Natural killer cell (primary cell): ENCODE data around the gene COX6B2. TPM values are rescaled to one million over a fixed set of nuclear protein-coding genes. Genes with fewer than 3 reads are reported as not detected.

ENCODE experiments used
- ATAC-seq, 3 donors: fragments of 150-1000 bp in 2 of 3; fragments of 200-7000 bp in 1 of 3; cut with Tn5 transposase; 1 replicate in 1 of 3; 2 replicates in 2 of 3; pipeline ENCODE4 v1.10.0; 2021; ENCODE audit warnings: mild to moderate bottlenecking in 2 of 3, moderate library complexity in 2 of 3
- DNase-seq, 2 donors: peaks; one replicate each; pipeline versions ENCODE4 v3.0.0 to v3.0.0-alpha.2; 2013 to 2021; ENCODE audit warnings: mixed read lengths in 1 of 2
- H3K27ac ChIP-seq: one replicate; pipeline ENCODE4 v1.5.1; 2013; ENCODE audit warnings: mild to moderate bottlenecking, low read length
- H3K27me3 ChIP-seq: one replicate; pipeline ENCODE4 v1.6.1; 2013; ENCODE audit warnings: low read length; ENCODE audit not compliant: control insufficient read depth, insufficient read depth
- H3K36me3 ChIP-seq: one replicate; pipeline ENCODE4 v1.6.1; 2013; ENCODE audit warnings: low read length; ENCODE audit not compliant: control insufficient read depth, insufficient read depth
- H3K4me1 ChIP-seq: one replicate; pipeline ENCODE4 v1.6.1; 2013; ENCODE audit warnings: low read length; ENCODE audit not compliant: control insufficient read depth, insufficient read depth
- H3K4me3 ChIP-seq: one replicate; pipeline ENCODE4 v1.5.1; 2013; ENCODE audit warnings: low read length
- H3K9me3 ChIP-seq: one replicate; pipeline ENCODE4 v1.6.1; 2013; ENCODE audit warnings: low read length; ENCODE audit not compliant: control insufficient read depth, insufficient read depth
- H3K27ac Mint-ChIP-seq, 2 donors: one replicate each; pipeline ENCODE4 v1.8.0; 2022; ENCODE audit warnings: mild to moderate bottlenecking in 2 of 2, mixed read lengths in 2 of 2, moderate library complexity in 1 of 2
- H3K27me3 Mint-ChIP-seq, 2 donors: one replicate each; pipeline ENCODE4 v1.8.0; 2022; ENCODE audit warnings: low read depth in 2 of 2, mixed read lengths in 2 of 2
- H3K36me3 Mint-ChIP-seq: one replicate; pipeline ENCODE4 v1.8.0; 2022; ENCODE audit warnings: mixed read lengths
- H3K4me1 Mint-ChIP-seq, 2 donors: one replicate each; pipeline ENCODE4 v1.8.0; 2022; ENCODE audit warnings: mixed read lengths in 2 of 2
- H3K4me3 Mint-ChIP-seq: one replicate; pipeline ENCODE4 v1.8.0; 2022; ENCODE audit warnings: mild to moderate bottlenecking, moderate library complexity, mixed read lengths
- H3K9me3 Mint-ChIP-seq, 2 donors: one replicate each; pipeline ENCODE4 v1.8.0; 2022; ENCODE audit warnings: mixed read lengths in 2 of 2
- CTCF ChIP-seq: fragments of 200-600 bp; IDR thresholded peaks from one replicate; pipeline ENCODE4 v1.8.0; 2022; ENCODE audit warnings: antibody characterized with exemption
- WGBS: methylation state at CpG from one replicate; pipeline ENCODE4 v1.1.7; 2013; ENCODE audit warnings: missing lambda C conversion rate; ENCODE audit not compliant: insufficient coverage; 5-methylcytosine and 5-hydroxymethylcytosine counted together
- intact Hi-C: fragments of 100-400 bp; cut with micrococcal nuclease; formaldehyde crosslinking; loops from one replicate; pipeline ENCODE4 v1.14.2; 2022
- total RNA-seq, 4 donors: library from RNA; stranded (reverse); fragments of 120-200 nt in 1 of 4; gene quantifications; one replicate each; pipeline versions ENCODE4 v1.2.3 to v1.2.4, GENCODE V29; 2013 to 2022

Gene COX6B2
- total RNA-seq, 3 donors from 2014 or later (not counting 1 experiment from before 2014, with no cell fraction given): 0.26 to 6.5 TPM; not detected in 1

DNA sequence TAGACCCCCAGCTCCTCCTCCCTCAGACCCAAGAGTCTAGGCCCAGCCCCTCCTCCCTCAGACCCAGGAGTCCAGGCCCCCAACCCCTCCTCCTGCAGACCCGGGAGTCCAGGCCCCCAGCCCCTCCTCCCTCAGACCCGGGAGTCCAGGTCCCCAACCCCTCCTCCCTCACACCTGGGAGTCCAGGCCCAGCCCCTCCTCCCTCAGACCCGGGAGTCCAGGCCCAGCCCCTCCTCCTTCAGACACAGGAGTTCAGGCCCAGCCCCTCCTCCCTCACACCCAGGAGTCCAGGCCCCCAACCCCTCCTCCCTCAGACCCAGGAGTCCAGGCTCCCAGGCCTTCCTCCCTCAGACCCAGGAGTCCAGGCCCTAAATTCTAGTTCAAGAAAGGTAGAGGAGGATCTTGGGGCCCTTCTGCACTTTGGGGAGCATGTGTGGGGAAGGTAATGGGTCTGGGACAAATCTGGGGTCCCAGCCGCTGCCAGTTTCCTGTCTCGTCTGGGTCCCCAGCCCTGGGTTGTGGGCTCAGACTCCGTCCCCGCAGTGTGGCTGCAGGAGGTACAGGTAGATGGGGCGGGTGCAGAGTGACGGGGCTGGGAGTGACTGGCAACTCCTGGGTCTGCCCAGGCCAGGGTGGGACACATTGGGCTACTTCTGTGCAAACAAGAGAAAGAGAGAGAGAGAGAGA lies 18.9 kb upstream of the COX6B2 start:
- no peak overlapping the region for H3K27ac Mint-ChIP-seq
- H3K27me3 ChIP-seq: peaks cover 56% of the 10 kb centered on the region

DNA sequence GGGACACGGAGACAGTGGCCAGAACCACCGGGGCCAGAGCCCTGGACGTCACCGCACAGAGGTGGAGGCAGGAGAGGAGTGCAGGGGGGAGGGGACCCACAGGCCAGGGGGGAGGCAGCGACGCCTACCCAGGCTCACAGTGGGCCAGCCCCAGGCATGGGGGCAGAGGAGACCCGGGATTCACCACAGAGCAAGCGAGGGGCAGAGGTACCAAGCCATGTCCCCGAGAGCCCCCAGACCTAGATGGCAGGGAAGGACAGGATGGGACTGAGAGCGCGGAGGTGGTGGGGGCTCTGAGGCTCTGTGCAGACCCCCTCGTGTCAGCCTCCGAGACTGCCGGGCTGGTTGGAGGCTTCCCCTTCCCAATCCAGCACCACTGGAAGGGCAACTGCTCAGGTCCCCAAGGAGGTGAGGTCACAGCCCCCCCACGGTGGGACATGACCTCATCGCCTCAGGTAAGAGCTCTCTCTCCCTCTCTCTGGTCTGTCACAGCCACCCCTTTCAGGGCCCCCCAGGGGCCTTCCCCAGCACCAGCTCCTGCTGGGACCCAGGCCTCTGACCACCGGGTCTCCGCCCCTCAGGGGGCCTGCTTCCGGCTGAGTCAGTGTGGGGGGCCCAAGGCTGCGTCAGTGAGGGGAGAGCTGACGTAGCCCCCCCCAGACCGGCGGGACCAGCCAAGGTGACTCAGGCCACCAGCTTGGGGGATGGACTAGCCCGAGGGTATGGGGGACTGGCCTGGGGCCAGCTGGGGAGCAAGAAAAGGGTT lies 18.0 kb upstream of the COX6B2 start:
- no peak for TF ChIP-seq CTCF
- no peak for DNase-seq
- intact Hi-C loops: no loop called here
- no peak overlapping the region for H3K27ac ChIP-seq
- no peaks in the 10 kb centered on the region for H3K36me3 Mint-ChIP-seq
- H3K27ac Mint-ChIP-seq: no peak overlapping the region
- H3K4me3 ChIP-seq: no peak overlapping the region
- H3K36me3 ChIP-seq: no peaks in the 10 kb centered on the region
- peaks cover 25 to 37% of the 10 kb centered on the region in 2 donors for H3K27me3 Mint-ChIP-seq
- peaks cover 56% of the 10 kb centered on the region for H3K27me3 ChIP-seq
- H3K9me3 ChIP-seq: no peaks in the 10 kb centered on the region
- H3K4me1 Mint-ChIP-seq: peaks cover 0 to 6% of the 10 kb centered on the region in 2 donors
- H3K9me3 Mint-ChIP-seq: no peaks in the 10 kb centered on the region
- peaks cover 14% of the 10 kb centered on the region for H3K4me1 ChIP-seq
- no peak overlapping the region for H3K4me3 Mint-ChIP-seq
- ATAC-seq: peak in 2 of 3 donors; percentile 16 to 42
- WGBS: 37% methylated on average over 24 of the region's 24 CpGs

More for the DNA sequence above, 18.9 kb upstream of the COX6B2 start:
- Mint-ChIP-seq H3K4me1 (peaks cover 0 to 6% of the 10 kb centered on the region in 2 donors), H3K36me3 (no peaks in the 10 kb centered on the region), H3K27me3 (peaks cover 25 to 34% of the 10 kb centered on the region in 2 donors), H3K4me3 (no peak overlapping the region), H3K9me3 (no peaks in the 10 kb centered on the region)
- WGBS: 58% methylated on average over 9 of the region's 9 CpGs
- H3K4me3 ChIP-seq: no peak overlapping the region
- no peaks in the 10 kb centered on the region for H3K36me3 ChIP-seq
- DNase-seq: no peak
- no peak for TF ChIP-seq CTCF
- peaks cover 14% of the 10 kb centered on the region for H3K4me1 ChIP-seq
- no peak for ATAC-seq
- no peak overlapping the region for H3K27ac ChIP-seq
- intact Hi-C loops: no loop called here
- H3K9me3 ChIP-seq: no peaks in the 10 kb centered on the region

- peak within 1 kb of the TSS; percentile 65 for H3K4me3 Mint-ChIP-seq
- WGBS: 20% methylated on average over 12 of the region's 32 CpGs
- Histone ChIP-seq H3K4me1 (peaks cover 14% of the 10 kb centered on the region), H3K27me3 (peaks cover 43% of the 10 kb centered on the region), H3K36me3 (no peaks in the 10 kb centered on the region), H3K27ac (no peak within 1 kb of the TSS), H3K4me3 (no peak within 1 kb of the TSS), H3K9me3 (no peaks in the 10 kb centered on the region)
- ATAC-seq: no peak
- no peak for TF ChIP-seq CTCF
- H3K4me1 Mint-ChIP-seq: peaks cover 0 to 6% of the 10 kb centered on the region in 2 donors
- intact Hi-C loops: no loop called here
- H3K36me3 Mint-ChIP-seq: no peaks in the 10 kb centered on the region
- DNase-seq: no peak
- H3K9me3 Mint-ChIP-seq: no peaks in the 10 kb centered on the region
- H3K27me3 Mint-ChIP-seq: peaks cover 25 to 34% of the 10 kb centered on the region in 2 donors
- peak within 1 kb of the TSS in 1 of 2 donors; percentile 75 for H3K27ac Mint-ChIP-seq
Measured at GRCh38 chr19:55370305-55370988, 15.9 kb upstream of the COX6B2 start, which contains the start of gene IL11. TSS of gene IL11 (minus strand) at chr19:55370463. CDS start at chr19:55370310, 153 bp downstream.
